HG03095 (cell line): ENCODE data around the gene ANXA3.
"Not testable (repeated sequence)": the region's sequence is repeated elsewhere in the genome, so short reads cannot be mapped to it uniquely, and the experiment has no call there.

Experiments used
- ATAC-seq: cut with Tn5 transposase; IDR thresholded peaks from one replicate; pipeline ENCODE4 v1.9.1; 2021; ENCODE audit warnings: moderate library complexity; ENCODE audit not compliant: unreplicated experiment

The ANXA3 gene

DNA sequence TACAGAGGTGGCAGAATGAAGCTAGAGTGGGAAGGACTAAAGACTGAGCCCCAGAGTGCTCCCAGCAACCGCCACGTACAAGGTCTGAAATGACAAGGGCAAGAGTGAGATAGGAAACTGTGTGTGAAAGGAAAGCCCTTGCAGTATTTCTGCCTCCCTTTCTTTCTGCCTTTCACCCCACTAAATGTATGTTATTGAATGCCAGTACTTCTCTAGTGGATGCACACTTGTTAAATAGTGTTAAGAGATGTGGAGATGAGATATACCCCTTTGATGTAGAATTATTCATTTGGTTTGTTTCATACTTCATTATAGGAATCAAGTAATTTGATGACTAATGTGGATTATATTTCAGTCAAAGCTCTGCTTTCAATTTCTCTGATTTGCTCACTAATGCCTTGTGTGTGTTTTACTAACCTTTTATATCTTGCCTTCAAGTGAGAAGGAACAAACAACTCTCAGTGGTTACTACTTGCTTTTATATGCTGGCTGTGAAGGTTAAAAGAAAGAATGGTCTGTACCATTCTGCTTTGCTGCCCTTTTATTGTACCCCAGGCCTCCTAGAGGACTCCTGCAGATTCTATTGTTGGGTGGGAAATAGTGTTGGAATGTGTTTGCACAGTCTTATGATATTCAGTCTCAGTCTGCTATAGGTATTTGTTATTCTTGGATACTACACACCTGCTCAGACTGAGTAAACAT lies 8.0 kb upstream of the ANXA3 start:
- ATAC-seq: no peak

- no peak for ATAC-seq
These were observed 6.9 kb upstream of the ANXA3 start for GRCh38 chr4:78544678-78545077.

GRCh38 chr4:78545275-78546246 lies 6.0 kb upstream of the ANXA3 start:
- ATAC-seq: no peak

DNA sequence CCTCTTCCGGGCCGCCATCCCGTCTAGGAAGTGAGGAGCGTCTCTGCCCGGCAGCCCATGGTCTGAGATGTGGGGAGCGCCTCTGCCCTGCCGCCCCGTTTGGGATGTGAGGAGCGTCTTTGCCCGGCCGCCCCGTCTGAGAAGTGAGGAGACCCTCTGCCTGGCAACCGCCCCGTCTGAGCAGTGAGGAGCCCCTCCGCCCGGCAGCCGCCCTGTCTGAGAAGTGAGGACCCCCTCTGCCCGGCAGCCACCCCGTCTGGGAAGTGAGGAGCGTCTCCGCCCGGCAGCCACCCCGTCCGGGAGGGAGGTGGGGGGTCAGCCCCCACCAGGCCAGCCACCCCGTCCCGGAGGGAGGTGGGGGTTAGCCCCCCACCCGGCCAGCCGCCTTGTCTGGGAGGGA lies 3.7 kb upstream of the ANXA3 start:
- not testable (repeated sequence) for ATAC-seq

DNA sequence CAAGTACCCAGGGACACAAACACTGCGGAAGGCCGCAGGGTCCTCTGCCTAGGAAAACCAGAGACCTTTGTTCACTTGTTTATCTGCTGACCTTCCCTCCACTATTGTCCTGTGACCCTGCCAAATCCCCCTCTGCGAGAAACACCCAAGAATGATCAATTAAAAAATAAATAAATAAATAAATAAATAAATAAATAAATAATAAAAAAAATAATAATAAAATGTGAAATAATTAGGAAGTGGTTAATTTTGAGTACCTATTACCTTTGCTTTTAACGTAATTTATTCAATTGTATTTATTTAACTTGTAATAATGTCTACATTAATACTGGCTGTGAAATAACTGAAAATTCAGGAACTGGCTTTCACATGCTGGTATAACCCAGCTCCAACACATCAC lies 2.7 kb upstream of the ANXA3 start:
- not testable (repeated sequence) for ATAC-seq

DNA sequence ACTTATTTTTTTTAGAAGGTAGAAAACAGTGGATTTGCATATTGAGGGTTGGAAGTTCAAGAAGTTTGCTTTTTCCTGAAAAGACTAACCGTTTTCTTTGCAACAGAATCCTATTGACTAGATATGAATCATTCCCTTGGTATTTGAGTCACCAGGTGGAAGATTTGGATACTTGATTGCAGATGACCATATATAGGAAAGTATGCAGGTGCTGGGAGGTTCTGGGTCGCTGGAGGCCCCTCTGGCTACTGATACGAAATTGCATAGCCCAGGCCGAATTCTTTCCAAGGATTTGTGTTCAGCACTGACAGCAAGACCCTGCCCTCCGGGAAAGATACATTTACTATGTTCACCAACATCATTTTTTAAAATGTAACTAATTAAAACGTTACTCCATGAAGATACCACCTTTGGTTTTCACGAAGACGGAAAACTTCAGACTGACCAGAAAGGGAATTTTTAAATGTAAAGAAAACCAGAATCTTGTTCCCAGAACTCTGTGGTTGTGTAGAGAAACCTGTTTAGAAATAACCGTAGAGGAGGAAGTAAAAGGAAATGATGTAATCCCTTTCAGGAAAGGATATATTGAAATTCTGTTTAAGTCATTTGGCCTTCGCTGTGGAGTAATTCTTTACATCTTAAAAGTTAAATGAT lies 946 bp downstream of the ANXA3 start:
- no peak for ATAC-seq

DNA sequence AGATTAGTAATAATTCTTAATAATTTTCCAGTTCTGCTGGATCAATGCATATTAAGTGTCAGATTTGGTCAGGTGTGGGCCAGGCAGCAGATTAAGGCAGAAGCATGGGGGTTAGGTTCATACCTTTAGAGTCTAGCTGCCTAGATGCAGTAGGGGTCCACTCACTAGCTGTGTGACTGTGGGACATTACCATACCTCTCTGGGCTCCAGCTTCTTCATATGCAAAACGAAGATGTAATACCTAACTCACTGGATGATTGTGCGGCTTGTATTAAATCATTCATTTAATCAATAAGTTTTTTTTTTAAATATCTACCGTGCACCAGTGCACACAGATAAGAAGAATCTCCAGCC lies 1.4 kb downstream of the ANXA3 start:
- no peak for ATAC-seq

DNA sequence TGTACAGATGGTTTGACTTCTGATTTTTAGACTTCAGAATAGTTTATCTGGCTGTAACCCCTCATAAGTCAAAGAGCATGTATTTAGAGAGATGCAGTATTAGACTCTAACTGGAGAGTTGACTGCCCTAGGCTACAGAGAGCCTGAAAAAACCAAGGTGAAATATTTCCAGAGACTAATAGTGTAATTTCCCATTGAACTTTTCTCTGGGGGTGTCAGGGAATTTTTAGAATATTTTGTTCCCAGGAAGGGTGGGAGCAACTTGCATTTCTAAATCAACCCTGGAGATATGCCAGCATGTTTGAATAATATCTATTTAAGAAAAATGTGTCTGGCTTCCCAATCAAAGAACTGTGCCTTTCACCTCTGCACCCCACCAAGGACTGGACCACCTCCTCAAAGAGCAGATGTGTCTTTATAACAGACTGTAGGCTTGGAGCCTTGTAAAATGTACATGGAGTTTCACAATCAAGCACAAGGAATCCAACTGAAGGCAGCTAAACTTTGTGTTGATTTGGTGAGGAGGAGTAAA lies 2.0 kb downstream of the ANXA3 start:
- ATAC-seq: no peak

DNA sequence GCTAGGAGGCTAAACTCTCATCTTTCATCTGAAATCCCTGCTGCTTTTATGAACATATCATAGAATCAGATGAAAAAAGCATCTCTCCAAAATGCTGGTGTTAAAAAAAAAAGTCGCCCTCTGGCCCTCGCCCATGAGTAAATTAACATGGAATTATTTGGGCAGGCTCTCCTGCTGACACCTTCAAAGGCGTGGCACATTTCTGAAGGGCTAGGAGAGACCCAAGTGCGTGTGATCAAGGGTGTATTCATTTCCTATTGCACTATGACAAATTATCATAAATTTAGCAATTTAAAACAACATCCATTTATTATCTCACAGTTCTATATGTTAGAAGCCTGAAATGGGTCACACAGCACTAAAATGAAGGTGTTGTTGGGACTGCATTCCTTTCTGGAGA lies 5.1 kb downstream of the ANXA3 start:
- ATAC-seq: no peak

- no peak for ATAC-seq
These were observed 6.3 kb downstream of the ANXA3 start for GRCh38 chr4:78557841-78558240.

DNA sequence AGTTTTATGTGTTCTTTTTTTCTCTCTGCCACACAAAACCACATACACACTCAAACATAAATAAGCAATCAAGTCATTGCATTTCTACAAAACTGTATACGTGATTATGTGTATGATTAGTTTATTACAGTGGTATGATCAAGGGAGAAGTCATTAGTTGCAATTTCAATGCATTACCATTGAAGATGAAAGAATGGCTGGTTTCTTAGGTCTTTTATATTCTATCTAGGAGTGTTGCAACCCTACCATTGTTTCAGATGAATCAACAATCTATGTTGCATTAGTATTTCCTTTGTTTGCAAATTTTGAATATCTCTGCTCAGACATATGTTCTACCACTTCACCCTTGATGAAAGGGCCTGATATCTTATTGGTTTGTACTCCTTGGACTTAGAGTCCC lies 6.8 kb downstream of the ANXA3 start:
- no peak for ATAC-seq

- no peak for ATAC-seq
These were observed 8.9 kb downstream of the ANXA3 start for GRCh38 chr4:78560296-78560963.

DNA sequence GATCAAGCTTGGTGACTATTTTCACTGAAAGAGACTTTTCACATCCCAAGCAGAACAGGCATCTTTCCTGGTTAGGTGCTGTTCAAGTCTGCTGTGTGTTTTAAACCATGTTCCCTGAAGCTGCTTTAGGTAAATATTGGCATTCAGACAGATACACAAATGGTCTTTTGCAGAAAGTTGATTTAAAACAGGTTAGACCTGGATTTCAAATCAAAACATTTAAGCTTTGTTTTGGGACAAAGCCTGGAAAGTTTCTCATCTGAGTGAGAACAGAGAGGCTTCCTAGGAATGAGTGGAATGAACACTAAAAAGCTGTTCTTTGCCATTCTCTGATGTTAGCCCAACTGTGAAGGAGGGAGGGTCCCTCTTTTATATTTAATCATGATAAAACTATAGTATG lies 10.1 kb downstream of the ANXA3 start:
- no peak for ATAC-seq

DNA sequence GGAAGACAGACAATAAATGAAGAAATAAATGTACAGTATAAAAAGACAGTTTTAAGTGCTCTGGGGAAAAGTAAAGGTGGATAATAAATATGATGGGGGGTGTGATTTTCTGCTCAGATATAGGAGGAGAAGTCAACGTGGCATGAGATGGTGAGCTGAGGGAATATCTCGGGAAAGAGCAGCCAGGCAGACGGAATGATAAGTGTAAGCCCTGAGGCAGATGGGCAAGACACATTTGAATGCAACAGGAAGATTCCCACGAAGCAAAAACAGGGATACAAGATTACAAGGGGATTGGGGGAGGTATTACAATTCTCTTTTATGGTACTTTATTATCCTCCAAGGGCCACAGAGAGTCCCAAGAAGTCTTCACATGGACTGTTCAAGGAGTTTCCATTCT lies 11.1 kb downstream of the ANXA3 start:
- no peak for ATAC-seq

- no peak for ATAC-seq
These were observed 14.4 kb downstream of the ANXA3 start for GRCh38 chr4:78565971-78566372.

GRCh38 chr4:78566834-78567499 lies 15.4 kb downstream of the ANXA3 start:
- ATAC-seq: peak; percentile 84

GRCh38 chr4:78567500-78568060 lies 16.0 kb downstream of the ANXA3 start:
- ATAC-seq: no peak

DNA sequence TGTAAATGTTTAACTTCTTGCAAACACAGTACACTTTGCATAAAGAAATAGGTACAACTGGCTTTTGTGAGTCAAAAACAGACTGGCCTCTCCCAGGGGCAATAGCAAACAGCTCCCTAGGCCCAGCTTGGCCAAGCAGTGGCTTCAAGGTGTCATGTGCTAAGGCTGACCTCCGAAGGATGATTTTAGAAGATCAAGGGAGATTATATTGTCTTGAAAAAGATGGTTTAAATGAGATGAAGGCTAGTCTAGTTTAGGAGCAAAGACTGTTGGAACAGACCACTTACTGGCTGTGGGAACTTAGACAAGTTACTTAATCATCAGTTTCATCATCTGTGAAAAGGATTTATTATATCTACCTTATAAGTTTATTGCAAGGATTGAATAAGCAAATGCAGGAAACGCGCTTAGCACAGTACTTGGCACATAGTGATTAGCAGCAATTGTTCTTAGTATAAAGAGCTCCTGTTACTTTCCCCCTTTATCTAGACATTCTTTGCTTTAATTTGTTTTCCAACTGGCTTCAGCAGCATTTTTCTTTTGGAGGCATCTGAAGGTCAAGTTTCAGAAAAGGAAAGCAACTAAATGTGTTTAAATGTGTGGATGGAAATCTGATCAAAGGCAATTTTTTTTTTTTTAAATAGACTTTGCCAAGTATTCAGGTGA lies 17.2 kb downstream of the ANXA3 start:
- ATAC-seq: peak; percentile 45

DNA sequence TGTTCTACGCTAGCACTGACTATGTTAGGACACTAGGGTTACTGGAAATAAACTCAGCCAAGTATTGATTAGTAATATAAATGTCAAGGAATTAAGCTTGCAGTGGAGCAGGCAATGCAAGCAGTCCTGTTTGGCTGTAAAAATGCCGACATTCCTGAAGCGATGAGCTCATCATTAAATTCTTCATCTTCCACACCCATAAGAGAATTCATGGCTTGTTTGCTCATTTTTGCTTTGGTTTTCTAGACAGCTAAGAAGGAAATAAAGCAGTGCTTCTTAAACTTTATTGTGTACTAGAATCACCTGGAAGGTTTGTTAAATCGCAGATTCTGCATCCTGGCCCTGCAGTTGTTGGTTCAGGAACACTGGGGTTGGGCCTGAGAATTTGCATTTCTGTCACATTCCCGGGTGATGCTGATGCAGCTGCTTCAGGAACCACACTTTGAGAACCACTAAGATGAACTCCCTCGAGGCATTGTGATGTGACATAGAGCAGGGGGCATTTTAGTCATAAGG lies 17.8 kb downstream of the ANXA3 start:
- no peak for ATAC-seq
